HPDE6-E6E7 (cell line): Measurements from ENCODE around the gene EEF2.
"Not testable (repeated sequence)": the region's sequence is repeated elsewhere in the genome, so short reads cannot be mapped to it uniquely, and the experiment has no call there.

Source experiments
- DNase-seq: peaks from one replicate; pipeline ENCODE4 v3.0.0; 2011; ENCODE audit warnings: missing footprints; ENCODE audit errors: extremely low spot score

EEF2 gene

DNA sequence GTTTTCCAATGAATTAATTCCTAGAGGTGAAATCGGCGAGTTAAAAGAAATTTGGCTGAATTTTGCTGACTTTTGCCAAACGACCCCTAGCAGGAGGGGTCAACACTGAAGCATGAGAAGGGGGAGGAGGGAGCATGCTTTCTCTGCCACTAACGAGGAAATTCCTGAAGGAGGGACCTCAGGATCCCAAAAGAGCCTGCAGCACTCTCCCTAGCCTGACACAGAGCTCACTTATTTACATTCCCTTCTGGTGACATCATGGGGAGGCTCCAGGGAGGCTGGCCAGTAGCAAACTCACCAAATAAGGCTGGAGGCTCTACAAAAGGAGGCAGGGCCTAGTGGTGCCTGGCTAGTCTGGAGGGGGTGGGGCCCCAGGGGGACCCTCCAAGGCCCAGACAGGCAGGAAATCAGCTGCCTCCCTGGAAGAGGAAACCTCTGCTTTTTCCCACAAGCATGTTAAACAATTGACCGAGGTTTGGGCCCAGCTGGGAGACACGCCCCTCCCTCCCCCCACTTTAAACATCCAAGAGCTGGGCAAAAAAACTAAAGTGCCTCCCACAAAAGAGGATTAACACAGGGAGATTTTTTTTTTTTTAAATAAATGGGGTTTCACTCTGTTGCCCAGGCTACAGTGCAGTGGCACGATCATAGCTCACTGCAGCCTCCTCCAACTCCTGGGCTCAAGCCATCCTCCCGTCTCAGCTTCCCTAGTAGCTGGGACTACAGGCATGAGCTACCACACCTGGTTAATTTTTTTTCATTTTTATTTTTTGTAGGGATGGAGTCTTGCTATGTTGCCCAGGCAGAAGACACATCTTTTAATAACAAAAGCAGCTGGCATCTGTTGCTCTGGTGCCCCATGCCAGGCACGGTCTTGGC is 16.5 kb downstream of the EEF2 start:
- peak; percentile 92 for DNase-seq

DNA sequence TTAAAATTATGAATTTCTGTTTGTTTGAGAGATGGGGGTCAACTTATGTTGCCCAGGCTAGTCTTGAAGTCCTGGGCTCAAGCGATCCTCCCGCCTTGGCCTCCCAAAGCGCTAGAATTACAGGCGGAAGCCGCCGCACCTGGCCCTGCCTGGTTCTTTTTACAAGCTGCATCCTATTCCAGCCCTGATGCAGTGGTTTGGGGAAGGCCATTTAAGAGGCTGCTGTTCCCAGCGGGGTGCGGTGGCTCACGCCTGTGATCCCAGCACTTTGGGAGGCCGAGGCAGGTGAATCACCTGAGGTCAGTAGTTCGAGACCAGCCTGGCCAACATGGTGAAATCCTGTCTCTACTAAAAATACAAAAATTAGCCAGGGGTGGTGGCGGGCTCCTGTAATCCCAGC is 17.3 kb downstream of the EEF2 start:
- DNase-seq: not testable (repeated sequence)

DNA sequence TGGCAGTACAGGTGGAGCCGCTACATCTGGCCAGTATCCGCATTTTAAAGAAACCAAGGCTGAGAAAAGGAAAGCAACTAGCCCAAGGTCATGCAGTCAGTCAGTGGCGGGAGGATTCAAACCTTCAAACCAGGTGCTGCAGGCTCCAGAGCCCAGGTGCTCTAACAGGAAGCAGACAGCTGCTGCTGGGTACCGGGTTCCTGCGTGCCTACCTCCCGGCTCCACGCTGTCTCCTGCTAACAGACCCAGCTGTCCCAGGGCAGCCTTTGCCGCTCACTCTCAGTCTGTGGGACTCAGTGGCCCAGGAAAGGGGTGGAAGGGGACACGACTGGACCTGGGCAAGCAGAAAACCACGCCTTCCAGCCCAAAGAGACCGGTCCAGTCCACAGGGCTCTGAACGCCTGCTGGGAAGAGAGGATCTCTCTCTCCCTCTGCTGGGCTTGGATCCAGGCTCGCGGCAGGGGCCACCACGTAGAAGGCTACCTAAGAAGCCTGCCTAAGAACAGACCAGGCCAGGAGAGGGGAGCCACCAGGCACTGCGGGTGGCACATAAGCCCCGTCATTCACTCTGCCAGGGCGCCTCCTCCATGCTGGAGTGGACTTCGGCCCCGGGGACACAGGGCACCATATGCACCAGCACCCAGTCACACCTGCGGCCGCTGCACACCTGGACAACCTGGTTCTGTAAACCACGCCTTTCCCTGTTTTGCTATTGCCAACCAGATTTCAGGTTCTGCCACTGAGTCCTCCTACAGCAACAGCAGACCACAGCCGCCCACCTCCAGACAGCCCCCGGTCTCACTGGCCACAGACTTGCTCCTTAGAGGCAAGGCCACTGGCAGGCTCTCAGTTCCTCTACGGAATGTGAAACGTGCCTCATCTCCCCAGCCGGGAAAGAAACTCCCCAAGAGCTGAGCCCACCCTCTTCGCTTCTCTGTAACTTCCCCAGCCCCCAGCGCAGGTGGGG is 18.9 kb downstream of the EEF2 start:
- no peak for DNase-seq

DNA sequence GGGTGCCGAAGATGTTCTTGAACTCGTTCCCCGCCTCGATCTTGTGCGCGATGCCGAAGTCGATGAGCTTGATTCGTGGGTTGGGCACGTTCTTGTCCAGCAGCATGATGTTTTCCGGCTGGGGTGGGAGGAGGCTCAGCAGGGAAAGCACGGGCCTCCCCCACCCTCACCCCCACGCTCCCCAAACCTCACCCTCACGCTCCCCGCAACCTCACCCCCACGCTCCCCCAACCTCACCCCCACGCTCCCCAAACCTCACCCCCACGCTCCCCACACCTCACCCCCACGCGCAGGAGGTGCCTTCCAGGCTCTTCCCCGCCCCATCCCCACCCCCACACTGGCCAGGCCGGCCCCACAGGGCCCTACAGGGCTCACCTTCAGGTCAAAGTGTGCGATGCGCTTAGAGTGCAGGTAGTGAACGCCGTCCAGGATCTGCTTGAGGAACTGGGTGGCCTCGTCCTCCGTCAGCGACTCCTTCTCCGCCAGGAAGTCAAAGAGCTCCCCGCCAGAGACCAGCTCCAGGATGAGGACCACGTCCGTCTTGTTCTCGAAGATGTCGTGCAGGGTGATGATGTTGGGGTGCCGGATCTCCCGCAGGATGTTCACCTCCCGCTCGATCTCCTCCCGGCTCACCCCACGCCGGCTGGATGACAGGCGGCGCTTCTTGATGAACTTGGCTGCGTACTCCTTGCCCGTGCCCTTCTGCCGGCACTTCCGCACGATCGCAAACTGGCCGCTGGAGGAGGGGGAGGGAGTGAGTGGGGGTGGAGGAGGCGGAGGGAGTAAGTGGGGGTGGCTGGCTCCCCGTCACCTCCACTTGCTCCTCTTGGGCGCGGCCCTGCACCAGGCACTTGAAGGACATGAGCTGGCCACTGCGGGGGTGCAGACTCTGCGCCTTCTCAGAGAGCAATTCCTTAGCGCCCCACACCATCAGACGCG is 20.7 kb downstream of the EEF2 start:
- no peak for DNase-seq

DNA sequence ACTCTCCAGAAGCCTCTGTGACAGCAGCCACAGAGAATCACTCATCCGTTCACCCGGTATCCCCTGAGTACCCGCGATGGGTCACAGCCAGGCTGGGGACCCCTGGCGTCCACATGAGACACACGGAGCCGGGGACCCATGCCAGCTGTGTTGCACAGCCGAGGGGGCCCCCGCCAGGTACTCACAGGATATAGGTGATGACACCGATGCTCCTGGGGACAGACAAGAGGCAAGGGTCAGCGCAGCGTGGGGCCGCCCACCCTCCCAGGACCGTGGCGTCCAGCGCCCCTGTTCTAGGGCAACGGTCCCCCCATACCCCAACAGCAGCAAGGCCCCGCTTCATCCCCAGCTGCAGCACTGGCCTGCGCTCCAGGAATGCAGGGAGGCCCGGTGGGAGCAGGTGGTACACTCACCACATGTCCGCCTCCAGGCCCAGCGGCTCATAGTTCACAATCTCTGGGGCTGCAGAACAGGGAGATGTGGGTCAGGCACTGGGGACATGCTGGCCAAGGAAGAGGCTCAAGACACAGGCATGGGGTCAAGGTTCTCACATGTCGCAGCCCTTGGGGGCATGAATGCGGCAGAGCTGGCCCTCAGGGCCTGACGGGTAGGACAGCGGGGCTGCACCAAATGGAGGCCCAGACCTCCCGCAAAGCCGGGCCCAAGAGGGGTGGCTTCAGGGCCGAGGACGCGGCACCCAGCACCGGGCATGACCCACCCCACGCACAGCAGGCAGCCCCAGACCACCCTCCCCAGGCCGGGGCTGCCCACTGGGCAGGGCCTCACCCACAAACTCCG is 21.6 kb downstream of the EEF2 start:
- no peak for DNase-seq

DNA sequence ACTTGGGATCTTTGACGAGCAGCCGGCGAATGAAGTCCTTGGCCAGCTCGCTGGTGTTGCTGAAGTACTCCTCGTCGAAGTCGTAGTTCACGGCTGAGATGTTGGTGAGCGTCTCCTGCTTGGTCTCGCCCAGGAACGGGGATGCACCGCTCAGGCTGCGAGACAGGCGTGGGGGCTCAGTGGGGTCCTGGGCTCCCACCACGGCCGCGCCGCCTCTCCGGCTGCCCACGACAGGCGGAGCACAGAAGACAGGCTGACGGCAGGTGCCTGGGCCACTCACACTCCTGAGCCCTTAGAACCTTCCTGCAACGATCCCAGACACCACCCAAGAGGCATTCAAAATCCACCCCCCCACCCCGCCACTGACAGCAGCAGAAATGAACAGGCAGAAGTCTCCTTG is 24.3 kb downstream of the EEF2 start:
- no peak for DNase-seq

DNA sequence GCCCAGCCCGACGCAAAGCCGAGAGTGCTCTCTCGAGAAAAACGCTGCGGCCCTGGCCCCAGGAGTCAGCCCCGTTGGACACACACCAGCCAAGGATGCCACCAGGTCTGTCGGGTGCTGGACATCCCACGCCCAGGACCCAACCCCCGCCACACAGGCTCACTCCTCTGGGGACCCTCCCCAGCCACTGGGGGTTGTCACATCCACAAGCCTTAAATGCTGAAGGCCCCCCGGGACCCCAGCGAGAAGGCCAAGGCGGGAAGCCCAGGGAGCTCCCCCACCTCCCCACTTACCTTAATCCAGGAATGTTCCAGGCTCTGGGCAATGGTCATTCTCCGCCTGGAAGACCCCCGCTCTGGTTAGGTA is 25.5 kb downstream of the EEF2 start:
- no peak for DNase-seq

DNA sequence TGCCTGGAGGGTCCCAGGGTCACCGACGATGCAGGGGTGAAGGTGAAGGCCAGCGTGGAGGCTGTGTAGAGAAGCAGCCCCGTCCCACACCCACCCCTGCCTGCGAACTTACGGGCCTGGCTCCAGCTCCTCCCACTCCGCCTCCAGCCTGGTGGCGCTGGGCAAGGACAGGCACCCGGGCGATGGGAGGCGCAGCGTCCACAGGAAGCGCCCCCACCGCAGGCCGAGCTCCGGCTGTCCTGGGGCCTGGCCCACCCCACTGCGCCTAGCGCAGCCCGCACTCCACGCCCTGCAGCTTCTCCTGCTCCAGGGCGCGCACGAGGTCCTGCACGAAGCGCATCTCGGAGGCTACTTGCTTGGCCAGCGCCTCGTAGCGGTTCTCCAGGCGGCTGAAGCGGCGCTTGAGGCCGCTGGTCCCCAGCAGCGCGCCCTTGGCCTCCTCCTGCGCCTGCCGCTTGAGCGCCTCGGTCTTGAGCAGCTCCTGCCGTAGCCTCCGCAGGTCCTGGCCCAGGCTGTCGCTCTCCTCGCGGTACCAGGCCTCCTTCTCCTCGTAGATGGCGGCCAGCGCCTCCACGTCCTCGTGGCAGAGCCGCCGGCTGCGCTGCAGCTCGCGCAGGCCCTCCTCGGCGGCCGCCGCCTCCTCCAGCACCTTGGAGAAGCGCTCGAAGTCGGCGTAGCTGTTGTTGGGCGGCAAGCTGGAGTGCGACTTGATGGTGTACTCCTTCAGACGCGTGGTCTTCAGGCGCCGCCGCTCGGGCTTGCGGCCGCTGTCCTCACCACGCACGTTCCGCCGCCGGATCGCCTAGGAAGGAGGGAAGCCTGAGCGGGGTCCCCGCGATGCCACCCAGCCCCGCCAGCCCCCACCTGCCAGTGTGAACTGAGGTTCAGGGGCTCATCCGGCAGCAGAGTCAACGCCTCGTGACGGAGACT is 26.2 kb downstream of the EEF2 start:
- no peak for DNase-seq

DNA sequence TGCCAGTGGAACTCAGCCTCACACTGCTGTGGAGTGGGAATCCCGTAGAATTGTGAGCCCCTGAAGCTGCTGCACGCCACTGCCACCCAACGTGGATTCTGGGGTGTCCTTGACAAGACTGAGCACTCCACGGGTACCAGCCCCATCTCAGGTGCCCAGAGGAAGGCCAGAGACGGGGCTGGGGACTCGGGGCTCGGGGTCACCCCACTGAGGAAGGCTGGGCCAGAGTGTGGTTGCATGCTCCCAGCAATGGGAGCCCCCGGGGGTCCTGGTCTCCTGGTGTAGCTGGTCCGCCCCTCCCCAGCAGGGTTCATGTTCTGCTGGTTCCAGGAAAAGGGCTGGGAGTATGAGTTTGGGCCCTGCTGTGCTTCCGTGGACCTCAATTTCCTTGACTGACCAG is 29.6 kb downstream of the EEF2 start:
- no peak for DNase-seq

DNA sequence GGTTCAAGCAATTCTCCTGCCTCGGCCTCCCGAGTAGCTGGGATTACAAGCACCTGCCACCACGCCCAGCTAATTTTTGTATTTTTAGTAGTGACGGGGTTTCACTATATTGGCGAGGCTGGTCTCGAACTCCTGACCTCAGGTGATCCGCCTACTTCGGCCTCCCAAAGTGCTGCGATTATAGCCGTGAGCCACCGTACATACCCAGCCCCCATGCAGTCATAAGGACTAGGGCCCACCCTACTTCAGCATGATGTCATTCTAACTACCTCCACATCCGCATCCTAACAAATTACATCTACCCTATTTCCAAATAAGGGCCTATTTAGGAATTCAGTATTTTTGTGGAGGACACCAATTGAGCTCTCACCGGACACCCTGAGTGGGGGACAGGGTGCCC is 30.0 kb downstream of the EEF2 start:
- DNase-seq: not testable (repeated sequence)

DNA sequence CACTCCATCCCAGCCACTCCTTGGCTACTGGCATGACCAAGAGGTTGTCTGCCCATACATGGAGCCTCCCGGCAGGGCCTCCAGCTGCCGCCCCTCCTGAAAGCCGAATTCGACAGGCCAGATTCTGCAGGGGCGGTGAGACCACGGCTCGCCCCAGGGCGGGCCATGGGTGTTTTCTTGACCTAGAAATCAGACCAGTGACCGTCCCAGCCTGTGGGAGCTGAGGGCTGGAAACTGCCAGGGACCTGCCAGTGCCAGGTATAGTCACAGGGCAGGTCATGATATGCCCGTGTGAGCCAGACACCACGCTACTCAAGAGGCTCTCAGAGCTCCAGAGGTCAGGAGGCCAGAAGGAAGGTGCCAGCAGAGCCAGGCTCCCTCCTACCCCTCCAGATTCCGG is 31.2 kb downstream of the EEF2 start:
- DNase-seq: no peak

DNA sequence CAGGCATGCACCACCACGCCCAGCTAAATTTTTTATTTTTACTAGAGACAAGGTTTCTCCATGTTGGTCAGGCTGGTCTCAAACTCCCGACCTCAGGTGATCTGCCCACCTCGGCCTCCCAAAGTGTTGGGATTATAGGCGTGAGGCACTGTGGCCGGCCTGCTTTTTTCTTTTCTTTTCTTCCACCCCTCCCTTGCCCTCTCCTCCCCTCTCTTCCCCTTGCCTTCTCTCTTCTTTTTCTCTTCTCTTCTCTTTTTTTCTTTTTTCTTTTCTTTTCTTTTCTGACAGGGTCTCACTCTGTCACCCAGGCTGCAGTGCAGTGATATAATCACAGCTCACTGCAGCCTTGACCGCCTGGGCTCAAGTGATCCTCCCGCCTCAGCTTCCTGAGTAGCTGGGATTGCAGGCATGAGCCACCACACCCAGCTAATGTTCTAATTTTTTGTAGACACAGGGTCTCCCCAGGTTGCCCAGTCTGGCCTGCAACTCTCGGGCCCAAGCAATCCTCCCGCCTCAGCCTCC is 32.4 kb downstream of the EEF2 start:
- DNase-seq: not testable (repeated sequence)

DNA sequence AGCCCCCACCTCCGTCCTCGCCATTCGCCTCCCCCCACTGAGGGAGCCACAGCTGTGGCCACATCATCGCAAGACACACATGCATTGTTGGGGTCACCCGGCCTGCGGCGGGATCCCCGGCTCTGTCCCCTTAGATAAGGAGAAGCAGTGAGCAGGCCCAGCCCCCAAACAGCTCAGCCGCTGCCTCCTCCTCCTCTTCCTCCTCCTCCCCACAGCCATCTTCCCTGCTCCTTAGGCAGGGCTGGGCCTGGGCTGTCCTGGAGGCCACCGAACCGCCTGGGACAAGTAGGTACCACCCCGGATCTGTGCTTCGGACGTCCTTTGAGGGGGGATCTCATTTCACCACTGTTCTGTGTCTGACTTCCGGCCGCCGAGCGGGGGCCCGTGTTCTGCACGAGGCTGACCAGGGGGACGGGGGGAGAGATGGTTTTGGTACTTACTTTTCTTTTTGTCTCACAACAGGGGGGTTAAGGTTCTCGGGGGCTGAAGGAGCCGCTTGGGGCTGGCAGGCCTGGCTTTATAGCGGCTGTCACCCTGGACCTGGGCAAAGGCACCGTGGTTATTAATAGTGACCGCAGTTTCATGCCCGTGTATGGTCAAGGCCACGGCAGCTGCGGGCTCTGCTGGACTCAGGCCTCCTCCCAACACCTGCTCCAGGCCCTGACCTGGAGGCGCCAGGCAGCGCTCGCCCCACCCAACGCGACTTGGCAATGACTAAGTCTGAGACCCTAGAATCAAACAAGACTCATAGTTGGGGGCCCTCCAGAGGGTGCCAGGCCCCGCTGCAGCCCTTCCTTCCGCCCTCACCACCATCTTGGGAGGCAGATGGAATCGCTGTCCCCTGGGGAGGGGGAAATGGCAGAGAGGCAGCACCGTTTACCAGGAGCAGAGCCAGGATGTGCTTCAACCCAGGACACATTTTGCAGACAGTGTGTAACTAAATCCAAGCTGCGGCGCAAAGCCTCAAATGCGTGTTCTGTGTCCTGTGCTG is 34.1 kb downstream of the EEF2 start:
- DNase-seq: no peak

DNA sequence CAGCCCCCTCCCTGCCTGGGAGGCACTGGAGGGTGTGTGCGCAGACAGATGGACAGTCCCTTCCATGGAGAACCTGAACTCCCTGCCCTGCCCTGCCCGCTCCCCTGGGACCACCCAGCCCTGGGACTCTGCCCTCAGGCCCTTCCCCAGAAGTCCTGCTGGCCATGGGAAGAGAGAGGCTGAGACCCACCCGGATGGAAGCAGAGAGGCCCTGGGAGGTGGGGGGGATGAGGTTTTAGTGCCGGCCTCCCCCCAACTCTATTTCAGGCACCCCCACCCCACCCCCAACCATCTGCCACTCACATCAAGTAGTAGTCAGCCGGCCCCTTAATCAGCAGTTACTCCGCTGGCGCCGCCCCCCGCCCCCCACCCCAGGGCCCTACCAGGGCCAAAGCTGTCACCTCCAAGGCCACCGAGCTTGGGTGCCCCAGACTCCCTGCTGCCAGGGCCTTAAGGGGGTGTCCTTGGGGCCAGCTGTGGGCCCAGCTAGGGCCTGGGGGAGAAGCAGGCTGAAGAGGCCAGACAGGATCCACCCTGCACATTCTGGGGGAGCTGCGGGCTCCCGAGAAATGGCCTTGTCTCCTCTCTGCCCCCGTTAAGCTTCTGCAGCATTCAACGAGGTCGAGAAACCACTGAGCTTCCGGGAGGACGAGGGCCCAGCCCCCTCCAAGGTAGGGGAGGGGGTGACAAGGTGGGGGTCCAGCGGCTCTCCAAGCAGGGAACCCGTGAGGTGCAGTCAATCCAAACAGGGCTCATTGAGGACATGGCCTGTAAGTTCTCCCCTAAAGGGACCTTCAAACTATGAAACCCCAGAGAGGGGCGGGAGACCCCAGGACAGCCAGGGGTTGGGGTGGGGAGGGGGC is 35.0 kb downstream of the EEF2 start:
- no peak for DNase-seq

DNA sequence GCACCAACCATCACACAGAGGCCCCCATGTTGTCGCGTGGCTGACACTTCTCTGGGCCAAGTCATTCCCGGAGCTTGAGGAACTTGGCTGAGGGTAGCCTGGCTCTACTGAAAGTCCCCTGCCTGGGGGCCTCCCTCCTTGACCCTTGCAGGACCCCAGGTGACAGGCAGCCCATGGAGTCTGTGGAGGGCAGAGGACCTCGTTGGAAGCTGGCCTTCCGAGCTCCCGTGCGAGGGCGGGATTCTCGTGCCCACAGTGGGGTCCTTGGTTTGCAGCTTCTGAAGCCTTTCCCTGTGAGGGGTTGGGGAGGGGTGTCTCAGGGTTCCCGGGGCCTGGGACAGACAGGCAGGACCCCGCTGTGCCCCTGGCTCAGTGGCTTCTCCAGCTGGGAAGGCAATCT is 36.0 kb downstream of the EEF2 start:
- no peak for DNase-seq

DNA sequence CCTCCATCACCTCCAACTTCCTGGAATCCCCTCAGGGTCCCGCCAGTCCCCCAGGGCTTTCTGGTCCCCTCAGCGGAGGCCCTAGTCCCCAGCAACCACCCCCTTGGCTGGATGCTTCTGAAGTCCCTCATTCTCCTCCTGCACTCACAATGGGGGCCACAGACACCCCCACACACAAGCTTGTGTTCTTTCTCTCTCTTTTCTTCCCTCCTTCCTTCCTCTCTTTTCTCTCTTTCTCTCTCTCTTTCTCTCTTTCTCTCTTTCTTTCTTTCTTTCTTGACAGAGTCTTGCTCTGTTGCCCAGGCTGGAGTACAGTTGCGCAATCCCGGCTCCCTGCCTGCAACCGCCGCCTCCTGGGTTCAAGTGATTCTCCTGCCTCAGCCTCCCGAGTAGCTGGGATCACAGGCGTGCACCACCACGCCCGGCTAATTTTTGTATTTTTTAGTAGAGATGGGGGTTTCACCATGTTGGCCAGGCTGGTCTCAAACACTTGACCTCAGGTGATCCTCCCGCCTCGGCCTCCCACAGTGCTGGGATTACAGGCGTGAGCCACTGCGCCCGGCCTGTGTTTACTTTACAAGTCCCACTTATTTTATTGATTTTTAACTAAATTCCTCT is 37.8 kb downstream of the EEF2 start:
- DNase-seq: not testable (repeated sequence)

DNA sequence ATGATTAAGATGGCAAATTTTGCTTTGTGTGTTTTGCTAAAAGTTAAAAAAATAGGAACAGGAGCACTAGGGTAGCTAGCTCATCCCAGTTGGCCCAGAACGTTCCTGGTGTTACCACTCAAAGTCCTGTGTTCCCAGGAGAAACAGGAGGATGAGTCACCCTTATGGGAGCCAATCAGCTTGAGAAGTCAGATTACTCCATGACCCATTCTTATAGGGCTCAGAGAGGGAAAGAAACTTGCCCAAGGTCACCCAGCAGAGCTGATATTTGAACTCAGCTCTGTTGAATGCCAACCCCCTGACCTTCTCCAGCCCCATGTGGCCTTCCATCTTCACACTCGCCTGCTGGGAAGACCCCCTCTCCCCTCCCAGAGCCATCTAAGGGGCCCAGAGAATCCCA is 39.4 kb downstream of the EEF2 start:
- DNase-seq: no peak
